CD14-positive monocyte (primary cell): Measurements from ENCODE around the gene HERC6. TPM values are rescaled to one million over a fixed set of nuclear protein-coding genes. Genes with fewer than 3 reads are reported as not detected.

Experiments
- DNase-seq, 3 donors: peaks; one replicate each; pipeline ENCODE4 v3.0.0-alpha.2; 2011 to 2022
- H2AFZ ChIP-seq: 2 replicates; pipeline ENCODE4 v1.6.0; 2012; ENCODE audit warnings: mild to moderate bottlenecking, low read depth, low read length, inconsistent platforms; ENCODE audit not compliant: insufficient read depth, poor library complexity, severe bottlenecking
- H3K27ac ChIP-seq, 2 donors: 1 replicate in 1 of 2; 2 replicates in 1 of 2; pipeline ENCODE4 v1.5.1; 2012 to 2013; ENCODE audit warnings: low read length in 2 of 2, control low read depth in 1 of 2, inconsistent platforms in 1 of 2, low read depth in 1 of 2, mild to moderate bottlenecking in 1 of 2
- H3K27me3 ChIP-seq, 2 donors: one replicate each; pipeline versions ENCODE4 v1.6.0 to v1.6.1; 2011 to 2013; ENCODE audit warnings: low read length in 2 of 2; ENCODE audit not compliant: control insufficient read depth in 2 of 2, insufficient read depth in 2 of 2
- H3K36me3 ChIP-seq, 2 donors: replicated peaks in 1 of 2; 1 replicate in 1 of 2; 2 replicates in 1 of 2; pipeline versions ENCODE4 v1.5.1 to v1.6.1; 2012 to 2013; ENCODE audit warnings: low read length in 2 of 2, control low read depth in 1 of 2, inconsistent platforms in 1 of 2, mild to moderate bottlenecking in 1 of 2; ENCODE audit not compliant: insufficient read depth in 2 of 2, control insufficient read depth in 1 of 2
- H3K4me1 ChIP-seq, 2 donors: 1 replicate in 1 of 2; 2 replicates in 1 of 2; pipeline versions ENCODE4 v1.5.1 to v1.6.1; 2012 to 2013; ENCODE audit warnings: low read length in 2 of 2, control low read depth in 1 of 2, inconsistent platforms in 1 of 2, mild to moderate bottlenecking in 1 of 2, moderate library complexity in 1 of 2; ENCODE audit not compliant: insufficient read depth in 2 of 2, control insufficient read depth in 1 of 2
- H3K4me2 ChIP-seq: replicated peaks from 2 replicates; pipeline ENCODE3; 2012; ENCODE audit warnings: low read length, moderate library complexity, mild to moderate bottlenecking; ENCODE audit not compliant: poor library complexity, severe bottlenecking; ENCODE audit errors: extremely low read depth
- H3K4me3 ChIP-seq, 3 experiments: fragments of 200-600 bp in 1 of 3; sonication (generic) in 1 of 3; replicated peaks in 1 of 3; 1 replicate in 2 of 3; 2 replicates in 1 of 3; pipeline ENCODE4 v1.5.1; 2011 to 2013; ENCODE audit warnings: low read length in 3 of 3, mild to moderate bottlenecking in 3 of 3, control low read depth in 2 of 3, low read depth in 2 of 3, inconsistent platforms in 1 of 3, moderate library complexity in 1 of 3
- H3K79me2 ChIP-seq: 2 replicates; pipeline ENCODE4 v1.6.0; 2012; ENCODE audit warnings: mild to moderate bottlenecking, control low read depth, inconsistent platforms, low read length, moderate library complexity; ENCODE audit not compliant: insufficient read depth
- H3K9ac ChIP-seq: 2 replicates; pipeline ENCODE4 v1.6.0; 2017; ENCODE audit warnings: low read length, mild to moderate bottlenecking; ENCODE audit not compliant: insufficient read depth, poor library complexity, severe bottlenecking
- H3K9me3 ChIP-seq, 2 donors: replicated peaks in 1 of 2; 1 replicate in 1 of 2; 2 replicates in 1 of 2; pipeline versions ENCODE4 v1.5.1 to v1.6.1; 2012 to 2013; ENCODE audit warnings: low read length in 2 of 2, control low read depth in 1 of 2; ENCODE audit not compliant: control insufficient read depth in 1 of 2, insufficient read depth in 1 of 2
- H4K20me1 ChIP-seq: 2 replicates; pipeline ENCODE4 v1.6.0; 2012; ENCODE audit warnings: mild to moderate bottlenecking, low read length, control low read depth, moderate library complexity; ENCODE audit not compliant: insufficient read depth
- H3K27ac Mint-ChIP-seq, 7 donors: one replicate each; pipeline ENCODE4 v1.8.0; 2020; ENCODE audit warnings: mild to moderate bottlenecking in 7 of 7, mixed read lengths in 7 of 7, moderate library complexity in 6 of 7, inconsistent platforms in 2 of 7
- H3K27me3 Mint-ChIP-seq, 3 donors: one replicate each; pipeline ENCODE4 v1.8.0; 2021 to 2022; ENCODE audit warnings: low read depth in 3 of 3, mild to moderate bottlenecking in 3 of 3, mixed read lengths in 3 of 3, moderate library complexity in 3 of 3, inconsistent platforms in 1 of 3
- H3K36me3 Mint-ChIP-seq, 2 donors: one replicate each; pipeline ENCODE4 v1.8.0; 2020; ENCODE audit warnings: mixed read lengths in 2 of 2, inconsistent platforms in 1 of 2, mild to moderate bottlenecking in 1 of 2
- H3K4me1 Mint-ChIP-seq: one replicate; pipeline ENCODE4 v1.8.0; 2020; ENCODE audit warnings: mild to moderate bottlenecking, mixed read lengths
- H3K4me3 Mint-ChIP-seq, 2 donors: one replicate each; pipeline ENCODE4 v1.8.0; 2020; ENCODE audit warnings: mild to moderate bottlenecking in 2 of 2, mixed read lengths in 2 of 2, moderate library complexity in 1 of 2
- H3K9me3 Mint-ChIP-seq, 7 donors: one replicate each; pipeline ENCODE4 v1.8.0; 2020 to 2022; ENCODE audit warnings: mixed read lengths in 7 of 7, mild to moderate bottlenecking in 6 of 7, moderate library complexity in 6 of 7, inconsistent platforms in 2 of 7
- CTCF ChIP-seq: fragments of 200-600 bp; IDR thresholded peaks from one replicate; pipeline ENCODE4 v1.8.0; 2022; ENCODE audit warnings: antibody characterized with exemption, mild to moderate bottlenecking
- WGBS: methylation state at CpG from one replicate; pipeline ENCODE4 v1.1.5; 2013; ENCODE audit warnings: missing lambda C conversion rate; ENCODE audit not compliant: insufficient coverage; 5-methylcytosine and 5-hydroxymethylcytosine counted together
- intact Hi-C, 2 donors: fragments of 100-400 bp; cut with micrococcal nuclease; formaldehyde crosslinking; loops; one replicate each; pipeline versions ENCODE4 v1.15.0 to v1.15.1; 2023
- polyA plus RNA-seq, 3 donors: library from polyadenylated mRNA; depleted of rRNA in 1 of 3; unstranded in 2 of 3; stranded (reverse) in 1 of 3; fragments of 300-500 nt in 2 of 3; fragments of >200 nt in 1 of 3; fragmentation: Illumina TruSeq in 2 of 3; gene quantifications; 1 replicate in 2 of 3; 2 replicates in 1 of 3; pipeline ENCODE4 v1.2.3, GENCODE V29; 2012 to 2021

The HERC6 gene
- polyA plus RNA-seq, 3 donors, result 4.1 to 9.4 (median 6.1) TPM

GRCh38 chr4:88382621-88383020, 4.0 kb downstream of the HERC6 start:
- no peak overlapping the region for H3K4me3 ChIP-seq
- Mint-ChIP-seq H3K9me3 (peaks cover 0 to 2% (median 0%) of the 10 kb centered on the region in 7 donors), H3K36me3 (peaks cover 13 to 15% of the 10 kb centered on the region in 2 donors), H3K4me3 (no peak overlapping the region), H3K27ac (peak overlapping the region in 1 of 7 donors; percentile 66), H3K27me3 (peaks cover 0 to 3% (median 1%) of the 10 kb centered on the region in 3 donors), H3K4me1 (peaks cover 11% of the 10 kb centered on the region)
- no peaks in the 10 kb centered on the region for H4K20me1 ChIP-seq
- peak overlapping the region in 1 of 2 donors; percentile 20 for H3K27ac ChIP-seq
- intact Hi-C loops, result loop anchor here in 1 of 2 donors (5.0 kb wide), 1 partner anchor 100 kb away; the partner anchor contains the start of gene PPM1K
- no peak for TF ChIP-seq CTCF
- no peak overlapping the region for H3K9ac ChIP-seq
- H3K36me3 ChIP-seq, result peaks cover 0 to 12% of the 10 kb centered on the region in 2 donors
- no peak overlapping the region for H3K4me2 ChIP-seq
- no peaks in the 10 kb centered on the region for H3K27me3 ChIP-seq
- peaks cover 6 to 7% of the 10 kb centered on the region in 2 donors for H3K4me1 ChIP-seq
- peak in 1 of 3 donors; percentile 5 for DNase-seq
- WGBS, result 57% methylated on average over 1 of the region's 1 CpG
- no peaks in the 10 kb centered on the region for H3K79me2 ChIP-seq
- H3K9me3 ChIP-seq, result no peaks in the 10 kb centered on the region
- no peak overlapping the region for H2AFZ ChIP-seq

- Mint-ChIP-seq H3K9me3 (peaks cover 0 to 1% (median 0%) of the 10 kb centered on the region in 7 donors), H3K4me1 (peaks cover 9% of the 10 kb centered on the region), H3K27me3 (no peaks in the 10 kb centered on the region), H3K36me3 (peaks cover 24 to 33% of the 10 kb centered on the region in 2 donors), H3K4me3 (no peak overlapping the region), H3K27ac (no peak overlapping the region)
- Histone ChIP-seq H3K9ac (no peak overlapping the region), H3K4me3 (no peak overlapping the region), H4K20me1 (no peaks in the 10 kb centered on the region), H3K9me3 (no peaks in the 10 kb centered on the region), H3K4me1 (peaks cover 0 to 5% of the 10 kb centered on the region in 2 donors), H3K79me2 (no peaks in the 10 kb centered on the region), H3K27me3 (no peaks in the 10 kb centered on the region), H3K36me3 (peaks cover 0 to 15% of the 10 kb centered on the region in 2 donors), H3K27ac (no peak overlapping the region), H2AFZ (no peak overlapping the region), H3K4me2 (no peak overlapping the region)
- intact Hi-C loops, result no loop called here
- TF ChIP-seq CTCF, result no peak
- no peak for DNase-seq
- no CpG with 5 or more reads among the region's 2 CpGs for WGBS
Observed at GRCh38 chr4:88390128-88390527, 11.5 kb downstream of the HERC6 start.
